ENCODE data around the gene ARPC1B. TPM values are rescaled to one million over a fixed set of nuclear protein-coding genes. Genes with fewer than 3 reads are reported as not detected.

The ARPC1B gene
- total and polyA plus RNA-seq, 2 experiments from 2014 or later, result 485 to 599 TPM

GRCh38 chr7:99403764-99404163 lies 29.2 kb downstream of the ARPC1B start:
- in situ Hi-C loops (cut with MboI), result no loop called here
- Histone ChIP-seq H3K9me3 (ENCODE audit: low read depth) (no peaks in the 10 kb centered on the region), H3K9me2 (ENCODE audit: insufficient read depth) (no peaks in the 10 kb centered on the region), H2AFZ (no peak overlapping the region), H3K27me3 (replicated peaks; ENCODE audit: insufficient read depth) (no peaks in the 10 kb centered on the region), H3K4me1 (ENCODE audit: insufficient read depth) (peaks cover 19% of the 10 kb centered on the region), H4K20me1 (ENCODE audit: insufficient read depth) (0 out of 2 replicates have a peak, but pooled peaks cover 9% of the 10 kb centered on the region), H3K27ac (no peak overlapping the region), H3K4me3 (no peak overlapping the region), H3K4me2 (ENCODE audit: unreplicated experiment) (no peak overlapping the region), H3F3A (ENCODE audit: insufficient read depth) (peaks cover 15% of the 10 kb centered on the region; the same call in 1 of the 2 replicates), H3K79me2 (ENCODE audit: insufficient read depth) (peaks cover 78% of the 10 kb centered on the region), H3K36me3 (ENCODE audit: low read depth) (peaks cover 32% of the 10 kb centered on the region), H3K9ac (no peak overlapping the region; the same call in 1 of the 2 replicates)
- no peak for DNase-seq
- WGBS, 2 experiments (ENCODE audit: low coverage in 1 of 2, low lambda C conversion rate in 2 of 2, missing lambda C conversion rate in 2 of 2), result 94 to 99% methylated on average over 5 of the region's 5 CpGs
- TF ChIP-seq EZH2 (IDR thresholded peaks at IDR 0.05; ENCODE audit: insufficient read depth, poor library complexity, severe bottlenecking) (no peak), EZH2phosphoT487 (IDR thresholded peaks at IDR 0.05; ENCODE audit: insufficient read depth, low read depth) (no peak)

GRCh38 chr7:99404235-99404976 lies 29.9 kb downstream of the ARPC1B start:
- in situ Hi-C loops (cut with MboI), result no loop called here
- 73 to 74% methylated on average over 17 to 18 of the region's 18 CpGs for WGBS, 2 experiments (ENCODE audit: low coverage in 1 of 2, low lambda C conversion rate in 2 of 2, missing lambda C conversion rate in 2 of 2)
- Histone ChIP-seq H3K79me2 (ENCODE audit: insufficient read depth) (peaks cover 84% of the 10 kb centered on the region), H3K4me1 (ENCODE audit: insufficient read depth) (peaks cover 19% of the 10 kb centered on the region), H3K36me3 (ENCODE audit: low read depth) (peaks cover 32% of the 10 kb centered on the region), H3K27ac (no peak overlapping the region), H3K9ac (no peak overlapping the region; the same call in 1 of the 2 replicates), H2AFZ (no peak overlapping the region), H3F3A (ENCODE audit: insufficient read depth) (peaks cover 13% of the 10 kb centered on the region), H4K20me1 (ENCODE audit: insufficient read depth) (0 out of 2 replicates have a peak, but pooled peaks cover 9% of the 10 kb centered on the region), H3K27me3 (replicated peaks; ENCODE audit: insufficient read depth) (no peaks in the 10 kb centered on the region), H3K4me2 (ENCODE audit: unreplicated experiment) (no peak overlapping the region), H3K9me3 (ENCODE audit: low read depth) (no peaks in the 10 kb centered on the region), H3K4me3 (no peak overlapping the region), H3K9me2 (ENCODE audit: insufficient read depth) (no peaks in the 10 kb centered on the region)
- DNase-seq, result peak; percentile 77
- TF ChIP-seq EZH2phosphoT487 (IDR thresholded peaks at IDR 0.05; ENCODE audit: insufficient read depth, low read depth), result no peak
- TF ChIP-seq EZH2 (IDR thresholded peaks at IDR 0.05; ENCODE audit: insufficient read depth, poor library complexity, severe bottlenecking), result no peak

- 90% methylated on average over 10 of the region's 10 CpGs for WGBS, 2 experiments (ENCODE audit: low coverage in 1 of 2, low lambda C conversion rate in 2 of 2, missing lambda C conversion rate in 2 of 2)
- no peak overlapping the region for H2AFZ ChIP-seq
- 0 out of 2 replicates have a peak, but pooled peaks cover 9% of the 10 kb centered on the region for H4K20me1 ChIP-seq (ENCODE audit: insufficient read depth)
- H3K27ac ChIP-seq, result no peak overlapping the region
- peaks cover 20% of the 10 kb centered on the region for H3K4me1 ChIP-seq (ENCODE audit: insufficient read depth)
- DNase-seq, result no peak
- peaks cover 16% of the 10 kb centered on the region for H3F3A ChIP-seq (ENCODE audit: insufficient read depth)
- peaks cover 89% of the 10 kb centered on the region for H3K79me2 ChIP-seq (ENCODE audit: insufficient read depth)
- H3K9me2 ChIP-seq (ENCODE audit: insufficient read depth), result no peaks in the 10 kb centered on the region
- no peak overlapping the region for H3K4me2 ChIP-seq (ENCODE audit: unreplicated experiment)
- H3K27me3 ChIP-seq (replicated peaks; ENCODE audit: insufficient read depth), result no peaks in the 10 kb centered on the region
- no peak overlapping the region for H3K4me3 ChIP-seq
- H3K9ac ChIP-seq, result no peak overlapping the region
- in situ Hi-C loops (cut with MboI), result no loop called here
- no peak for TF ChIP-seq EZH2phosphoT487 (IDR thresholded peaks at IDR 0.05; ENCODE audit: insufficient read depth, low read depth)
- no peak for TF ChIP-seq EZH2 (IDR thresholded peaks at IDR 0.05; ENCODE audit: insufficient read depth, poor library complexity, severe bottlenecking)
- peaks cover 31% of the 10 kb centered on the region for H3K36me3 ChIP-seq (ENCODE audit: low read depth)
- H3K9me3 ChIP-seq (ENCODE audit: low read depth), result no peaks in the 10 kb centered on the region
Observed at GRCh38 chr7:99404977-99405320, 30.4 kb downstream of the ARPC1B start.

GRCh38 chr7:99406557-99406956 lies 32.0 kb downstream of the ARPC1B start:
- H3K4me3 ChIP-seq, result peak overlapping the region; percentile 100
- 0 out of 2 replicates have a peak, but pooled peaks cover 9% of the 10 kb centered on the region for H4K20me1 ChIP-seq (ENCODE audit: insufficient read depth)
- no peaks in the 10 kb centered on the region for H3K9me2 ChIP-seq (ENCODE audit: insufficient read depth)
- H3K36me3 ChIP-seq (ENCODE audit: low read depth), result peaks cover 31% of the 10 kb centered on the region
- H3K9ac ChIP-seq, result peak overlapping the region; percentile 98
- peaks cover 27% of the 10 kb centered on the region for H3F3A ChIP-seq (ENCODE audit: insufficient read depth)
- TF ChIP-seq EZH2phosphoT487 (IDR thresholded peaks at IDR 0.05; ENCODE audit: insufficient read depth, low read depth), result no peak
- no peak for TF ChIP-seq EZH2 (IDR thresholded peaks at IDR 0.05; ENCODE audit: insufficient read depth, poor library complexity, severe bottlenecking)
- no peaks in the 10 kb centered on the region for H3K9me3 ChIP-seq (ENCODE audit: low read depth)
- no peak overlapping the region for H3K27ac ChIP-seq
- H3K79me2 ChIP-seq (ENCODE audit: insufficient read depth), result peaks cover 94% of the 10 kb centered on the region
- in situ Hi-C loops (cut with MboI), result no loop called here
- peaks cover 31% of the 10 kb centered on the region for H3K4me1 ChIP-seq (ENCODE audit: insufficient read depth)
- H3K4me2 ChIP-seq (ENCODE audit: unreplicated experiment), result peak overlapping the region; percentile 100
- H2AFZ ChIP-seq, result no peak overlapping the region
- 94 to 100% methylated on average over 1 of the region's 1 CpG for WGBS, 2 experiments (ENCODE audit: low coverage in 1 of 2, low lambda C conversion rate in 2 of 2, missing lambda C conversion rate in 2 of 2)
- no peaks in the 10 kb centered on the region for H3K27me3 ChIP-seq (replicated peaks; ENCODE audit: insufficient read depth)
- DNase-seq, result no peak
